Neuronal stem cell (in vitro differentiated cells): ENCODE results near the gene REEP5.

Source experiments
- DNase-seq: peaks from one replicate; pipeline ENCODE4 v3.0.0-alpha.2; 2013; ENCODE audit warnings: low spot score
- H2AFZ ChIP-seq: one replicate; pipeline ENCODE4 v1.6.1; 2013; ENCODE audit warnings: mild to moderate bottlenecking, low read length, inconsistent platforms
- H2AK5ac ChIP-seq: 2 replicates; pipeline ENCODE4 v1.6.1; 2013; ENCODE audit warnings: low read depth, mild to moderate bottlenecking, inconsistent platforms, low read length, moderate library complexity, mixed read lengths
- H2BK120ac ChIP-seq: 2 replicates; pipeline ENCODE4 v1.6.1; 2013; ENCODE audit warnings: low read depth, mild to moderate bottlenecking, inconsistent platforms, low read length, moderate library complexity, mixed read lengths
- H2BK12ac ChIP-seq: one replicate; pipeline ENCODE4 v1.6.1; 2013; ENCODE audit warnings: low read length, inconsistent platforms
- H2BK15ac ChIP-seq: 2 replicates; pipeline ENCODE4 v1.6.1; 2013; ENCODE audit warnings: mild to moderate bottlenecking, low read length, inconsistent platforms, mixed read lengths
- H2BK5ac ChIP-seq: one replicate; pipeline ENCODE4 v1.6.1; 2013; ENCODE audit warnings: inconsistent platforms, mild to moderate bottlenecking, low read length, moderate library complexity
- H3K14ac ChIP-seq: one replicate; pipeline ENCODE4 v1.6.1; 2013; ENCODE audit warnings: low read length, inconsistent platforms
- H3K18ac ChIP-seq: 2 replicates; pipeline ENCODE4 v1.6.1; 2013; ENCODE audit warnings: low read length, inconsistent platforms
- H3K23ac ChIP-seq: 2 replicates; pipeline ENCODE4 v1.6.1; 2013; ENCODE audit warnings: low read depth, mild to moderate bottlenecking, mixed read lengths, low read length, inconsistent platforms; ENCODE audit not compliant: poor library complexity
- H3K27ac ChIP-seq: replicated peaks from 3 replicates; pipeline ENCODE4 v1.5.1; 2013; ENCODE audit warnings: low read length, inconsistent platforms
- H3K27me3 ChIP-seq, 3 experiments: 2 replicates each; pipeline ENCODE4 v1.6.1; 2013; ENCODE audit warnings: low read length in 3 of 3, mild to moderate bottlenecking in 2 of 3, inconsistent platforms in 1 of 3, low read depth in 1 of 3, mixed read lengths in 1 of 3, moderate library complexity in 1 of 3; ENCODE audit not compliant: control insufficient read depth in 3 of 3, insufficient read depth in 3 of 3
- H3K36me3 ChIP-seq, 2 donors: replicated peaks in 1 of 2; 2 replicates each; pipeline ENCODE4 v1.6.1; 2013; ENCODE audit warnings: low read length in 2 of 2; ENCODE audit not compliant: control insufficient read depth in 2 of 2, insufficient read depth in 2 of 2
- H3K4ac ChIP-seq: 2 replicates; pipeline ENCODE4 v1.6.1; 2013; ENCODE audit warnings: inconsistent platforms, mild to moderate bottlenecking, low read length, moderate library complexity
- H3K4me1 ChIP-seq, 2 donors: 1 replicate in 1 of 2; 2 replicates in 1 of 2; pipeline ENCODE4 v1.6.1; 2013; ENCODE audit warnings: low read length in 2 of 2, low read depth in 1 of 2; ENCODE audit not compliant: control insufficient read depth in 2 of 2, insufficient read depth in 1 of 2
- H3K4me2 ChIP-seq: one replicate; pipeline ENCODE4 v1.6.1; 2013; ENCODE audit warnings: mild to moderate bottlenecking, low read length, inconsistent platforms; ENCODE audit not compliant: insufficient read depth, poor library complexity, severe bottlenecking
- H3K4me3 ChIP-seq, 2 donors: 2 replicates each; pipeline ENCODE4 v1.5.1; 2013; ENCODE audit warnings: low read length in 2 of 2, mild to moderate bottlenecking in 2 of 2, inconsistent platforms in 1 of 2, moderate library complexity in 1 of 2
- H3K79me1 ChIP-seq: one replicate; pipeline ENCODE4 v1.6.1; 2013; ENCODE audit warnings: low read depth, mild to moderate bottlenecking, inconsistent platforms, low read length, moderate library complexity
- H3K9ac ChIP-seq: one replicate; pipeline ENCODE4 v1.6.1; 2013; ENCODE audit warnings: mild to moderate bottlenecking, low read depth, low read length, inconsistent platforms; ENCODE audit not compliant: poor library complexity
- H3K9me3 ChIP-seq, 2 donors: replicated peaks in 1 of 2; 2 replicates each; pipeline versions ENCODE3 to v1.6.1; 2013; ENCODE audit warnings: low read length in 2 of 2, mild to moderate bottlenecking in 2 of 2, inconsistent platforms in 1 of 2, low read depth in 1 of 2, mixed read lengths in 1 of 2, moderate library complexity in 1 of 2; ENCODE audit not compliant: control insufficient read depth in 2 of 2, insufficient read depth in 1 of 2
- H4K8ac ChIP-seq: one replicate; pipeline ENCODE4 v1.6.1; 2013; ENCODE audit warnings: low read depth, mild to moderate bottlenecking, inconsistent platforms, low read length, moderate library complexity
- H4K91ac ChIP-seq: one replicate; pipeline ENCODE4 v1.6.1; 2013; ENCODE audit warnings: low read length, low read depth, mild to moderate bottlenecking, inconsistent platforms; ENCODE audit not compliant: poor library complexity
- WGBS, 2 donors: extraction: QIAGEN DNeasy Blood & Tissue Kit; methylation state at CpG; one replicate each; pipeline ENCODE4 v1.1.7; 2013; ENCODE audit warnings: missing lambda C conversion rate in 2 of 2, mixed read lengths in 1 of 2; ENCODE audit not compliant: insufficient read length in 2 of 2, insufficient replicate concordance in 1 of 2; ENCODE audit errors: extremely low coverage in 2 of 2; 5-methylcytosine and 5-hydroxymethylcytosine counted together

REEP5 gene

GRCh38 chr5:112854651-112855050, 67.4 kb downstream of the REEP5 start:
- Histone ChIP-seq H3K79me1 (no peaks in the 10 kb centered on the region), H2AFZ (no peak overlapping the region), H3K14ac (no peak overlapping the region), H3K9me3 (no peaks in the 10 kb centered on the region), H2AK5ac (no peak overlapping the region), H3K4me2 (no peak overlapping the region), H2BK5ac (no peak overlapping the region), H3K4me1 (no peaks in the 10 kb centered on the region), H4K91ac (no peak overlapping the region), H4K8ac (no peak overlapping the region), H2BK12ac (no peak overlapping the region), H2BK15ac (no peak overlapping the region), H3K27me3 (peaks cover 0 to 3% (median 0%) of the 10 kb centered on the region in 3 experiments), H3K36me3 (no peaks in the 10 kb centered on the region), H3K4me3 (no peak overlapping the region), H3K9ac (no peak overlapping the region), H3K4ac (no peak overlapping the region), H3K18ac (no peak overlapping the region), H3K27ac (no peak overlapping the region), H2BK120ac (no peak overlapping the region), H3K23ac (no peak overlapping the region)
- DNase-seq = no peak
- no CpG with 5 or more reads among the region's 1 CpG for WGBS, 2 donors

GRCh38 chr5:112849912-112850311, 72.1 kb downstream of the REEP5 start:
- H2BK12ac ChIP-seq = no peak overlapping the region
- no peak overlapping the region for H3K23ac ChIP-seq
- no peak overlapping the region for H2AK5ac ChIP-seq
- no peak for DNase-seq
- no peak overlapping the region for H2BK120ac ChIP-seq
- no peak overlapping the region for H3K4me3 ChIP-seq
- no peaks in the 10 kb centered on the region for H3K36me3 ChIP-seq
- H3K27ac ChIP-seq = no peak overlapping the region
- peaks cover 0 to 3% (median 0%) of the 10 kb centered on the region in 3 experiments for H3K27me3 ChIP-seq
- no peak overlapping the region for H3K14ac ChIP-seq
- WGBS, 2 donors = no CpG with 5 or more reads among the region's 2 CpGs
- H3K4ac ChIP-seq = no peak overlapping the region
- H3K4me1 ChIP-seq = peaks cover 0 to 2% of the 10 kb centered on the region in 2 donors
- H2AFZ ChIP-seq = no peak overlapping the region
- H3K4me2 ChIP-seq = no peak overlapping the region
- no peak overlapping the region for H3K18ac ChIP-seq
- no peak overlapping the region for H4K91ac ChIP-seq
- no peak overlapping the region for H2BK5ac ChIP-seq
- H3K9ac ChIP-seq = no peak overlapping the region
- no peak overlapping the region for H2BK15ac ChIP-seq
- H3K79me1 ChIP-seq = no peaks in the 10 kb centered on the region
- no peak overlapping the region for H4K8ac ChIP-seq
- no peaks in the 10 kb centered on the region for H3K9me3 ChIP-seq

- no peak overlapping the region for H2AK5ac ChIP-seq
- peak overlapping the region; percentile 47 for H2AFZ ChIP-seq
- peaks cover 0 to 2% of the 10 kb centered on the region in 2 donors for H3K4me1 ChIP-seq
- H3K79me1 ChIP-seq = no peaks in the 10 kb centered on the region
- H3K4me2 ChIP-seq = no peak overlapping the region
- H3K9me3 ChIP-seq = no peaks in the 10 kb centered on the region
- no peak overlapping the region for H3K27ac ChIP-seq
- no peaks in the 10 kb centered on the region for H3K27me3 ChIP-seq
- no peak overlapping the region for H3K4ac ChIP-seq
- no peak overlapping the region for H3K14ac ChIP-seq
- no peak overlapping the region for H3K9ac ChIP-seq
- H4K91ac ChIP-seq = no peak overlapping the region
- no peaks in the 10 kb centered on the region for H3K36me3 ChIP-seq
- no peak overlapping the region for H2BK120ac ChIP-seq
- no peak overlapping the region for H2BK15ac ChIP-seq
- no peak overlapping the region for H2BK5ac ChIP-seq
- no peak overlapping the region for H3K4me3 ChIP-seq
- H3K23ac ChIP-seq = no peak overlapping the region
- DNase-seq = peak; percentile 54
- no CpG with 5 or more reads among the region's 8 CpGs for WGBS, 2 donors
- H4K8ac ChIP-seq = no peak overlapping the region
- no peak overlapping the region for H3K18ac ChIP-seq
- H2BK12ac ChIP-seq = no peak overlapping the region
Measured at GRCh38 chr5:112848116-112848811, 73.8 kb downstream of the REEP5 start.

- no peak overlapping the region for H3K4me2 ChIP-seq
- no peak overlapping the region for H2BK12ac ChIP-seq
- H2BK120ac ChIP-seq = no peak overlapping the region
- no peak overlapping the region for H4K8ac ChIP-seq
- no peak overlapping the region for H3K9ac ChIP-seq
- no peaks in the 10 kb centered on the region for H3K79me1 ChIP-seq
- H3K27me3 ChIP-seq = no peaks in the 10 kb centered on the region
- H2AFZ ChIP-seq = no peak overlapping the region
- no peak overlapping the region for H3K18ac ChIP-seq
- DNase-seq = no peak
- no peak overlapping the region for H2BK5ac ChIP-seq
- peaks cover 0 to 2% of the 10 kb centered on the region in 2 donors for H3K4me1 ChIP-seq
- no peak overlapping the region for H3K4ac ChIP-seq
- no peaks in the 10 kb centered on the region for H3K9me3 ChIP-seq
- no peak overlapping the region for H4K91ac ChIP-seq
- no peak overlapping the region for H2BK15ac ChIP-seq
- no peak overlapping the region for H2AK5ac ChIP-seq
- no peak overlapping the region for H3K23ac ChIP-seq
- no peak overlapping the region for H3K14ac ChIP-seq
- H3K27ac ChIP-seq = no peak overlapping the region
- H3K4me3 ChIP-seq = no peak overlapping the region
- peaks cover 0 to 5% of the 10 kb centered on the region in 2 donors for H3K36me3 ChIP-seq
Measured at GRCh38 chr5:112847306-112847705, 74.7 kb downstream of the REEP5 start.
